ENCODE results near the gene CXXC5.
A peak's percentile ranks its signal among the peaks of the same experiment; 100 is the strongest.
"Not testable (repeated sequence)": the region's sequence is repeated elsewhere in the genome, so short reads cannot be mapped to it uniquely, and the experiment has no call there.

Gene CXXC5

GRCh38 chr5:139696167-139696893, 48.2 kb downstream of the CXXC5 start:
- DNase-seq = no peak

- peak in 1 of 2 donors; percentile 84 for DNase-seq
Measured at GRCh38 chr5:139696894-139697658, 48.9 kb downstream of the CXXC5 start.

GRCh38 chr5:139698490-139699146, 50.5 kb downstream of the CXXC5 start:
- no peak for DNase-seq

GRCh38 chr5:139699351-139699750, 51.2 kb downstream of the CXXC5 start:
- no peak for DNase-seq

- no peak for DNase-seq
Measured at GRCh38 chr5:139700711-139701055, 52.5 kb downstream of the CXXC5 start.

- DNase-seq = peak in 1 of 2 donors; percentile 52
Measured at GRCh38 chr5:139701056-139701741, 53.0 kb downstream of the CXXC5 start.

GRCh38 chr5:139702548-139702947, 54.4 kb downstream of the CXXC5 start:
- DNase-seq = no peak

GRCh38 chr5:139704748-139705147, 56.6 kb downstream of the CXXC5 start:
- no peak for DNase-seq

GRCh38 chr5:139705191-139705590, 57.0 kb downstream of the CXXC5 start:
- DNase-seq = no peak

- no peak for DNase-seq
Measured at GRCh38 chr5:139705655-139706587, 57.8 kb downstream of the CXXC5 start.

GRCh38 chr5:139707445-139708003, 59.4 kb downstream of the CXXC5 start:
- DNase-seq = no peak

GRCh38 chr5:139708434-139708861, 60.3 kb downstream of the CXXC5 start:
- no peak for DNase-seq

GRCh38 chr5:139708877-139709581, 60.9 kb downstream of the CXXC5 start:
- peak in 1 of 2 donors; percentile 16 for DNase-seq

- DNase-seq = peak in 1 of 2 donors; percentile 94
Measured at GRCh38 chr5:139709582-139710318, 61.6 kb downstream of the CXXC5 start.

GRCh38 chr5:139710319-139711066, 62.3 kb downstream of the CXXC5 start:
- DNase-seq = peak in 1 of 2 donors; percentile 36

GRCh38 chr5:139711067-139711905, 63.1 kb downstream of the CXXC5 start:
- peak in 1 of 2 donors; percentile 75 for DNase-seq

- DNase-seq = no peak
Measured at GRCh38 chr5:139711906-139712224, 63.7 kb downstream of the CXXC5 start.

GRCh38 chr5:139712412-139712811, 64.3 kb downstream of the CXXC5 start:
- no peak for DNase-seq

GRCh38 chr5:139713898-139714297, 65.7 kb downstream of the CXXC5 start:
- DNase-seq = not testable (repeated sequence)
